Bronchial epithelial cell (primary cell): Measurements from ENCODE around the gene CCL27. TPM values are rescaled to one million over a fixed set of nuclear protein-coding genes. Genes with fewer than 3 reads are reported as not detected.

Experiments
- DNase-seq: peaks from one replicate; pipeline ENCODE4 v3.0.0-alpha.2; 2010; ENCODE audit warnings: low read depth
- FAIRE-seq: peaks from 2 replicates; lab custom pipeline; 2011; peaks lifted over from hg19 to GRCh38; lab: Jason Lieb, UNC
- H3K27me3 ChIP-seq: 2 replicates; pipeline ENCODE4 v1.5.1; 2011; ENCODE audit warnings: low read length; ENCODE audit not compliant: control insufficient read depth, insufficient read depth
- H3K36me3 ChIP-seq: 2 replicates; pipeline ENCODE4 v1.5.1; 2011; ENCODE audit warnings: low read length; ENCODE audit not compliant: control insufficient read depth, insufficient read depth
- H3K4me3 ChIP-seq: 2 replicates; pipeline ENCODE4 v1.5.1; 2011; ENCODE audit warnings: mild to moderate bottlenecking, low read depth, low read length, control low read depth
- total RNA-seq: library from RNA; depleted of rRNA; stranded (reverse); fragments of >200 nt; gene quantifications from 2 replicates; pipeline ENCODE4 v1.2.1, GENCODE V29; 2014
- TF ChIP-seq, protein P1 (sequence below): IDR thresholded peaks from 2 replicates; pipeline ENCODE4 v1.5.1; 2011; ENCODE audit warnings: mild to moderate bottlenecking, moderate library complexity, low read length, control low read depth, inconsistent platforms; ENCODE audit not compliant: insufficient read depth, severe bottlenecking

Gene CCL27
- total RNA-seq, 1 donor from 2014 or later = 0.26 TPM

DNA sequence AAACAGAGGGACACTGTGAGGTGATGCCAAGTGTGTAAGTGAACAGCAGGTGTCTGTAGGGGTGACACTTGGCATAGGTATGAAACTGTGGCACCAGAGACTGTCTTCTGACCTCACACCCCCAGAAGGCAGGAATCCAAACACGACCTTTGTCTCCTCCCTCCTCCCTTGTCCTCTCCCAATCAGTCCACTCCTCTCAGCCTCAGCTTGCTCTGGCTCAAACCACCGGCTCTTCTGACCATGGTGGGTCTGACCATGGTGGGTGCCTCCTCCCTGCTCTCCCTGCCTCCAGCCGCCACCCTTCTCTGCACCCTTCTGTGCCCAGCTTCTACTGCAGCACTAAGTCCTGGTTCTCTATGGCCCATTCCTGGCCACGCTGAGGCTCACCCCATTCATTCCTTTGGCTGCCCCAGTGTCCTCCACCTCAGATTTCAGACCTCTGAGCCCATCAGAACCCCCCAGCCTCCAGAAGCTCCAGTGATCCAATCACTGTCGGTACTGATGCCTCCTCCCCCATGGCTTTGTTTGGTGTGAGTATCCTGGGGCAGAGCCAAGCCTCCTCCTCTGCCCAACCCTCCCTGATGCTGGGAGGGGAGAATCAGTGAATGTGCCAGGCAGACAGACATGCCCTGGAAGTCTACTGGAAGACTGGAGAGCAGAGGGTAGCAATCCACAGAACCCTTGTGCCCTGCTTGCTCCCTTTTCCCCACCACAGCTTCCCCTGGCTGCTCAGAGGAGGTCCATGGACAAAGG lies 31.9 kb downstream of the CCL27 start:
- peaks cover 35% of the 10 kb centered on the region for H3K27me3 ChIP-seq
- FAIRE-seq (peak; percentile 66), DNase-seq (peak; percentile 37)

DNA sequence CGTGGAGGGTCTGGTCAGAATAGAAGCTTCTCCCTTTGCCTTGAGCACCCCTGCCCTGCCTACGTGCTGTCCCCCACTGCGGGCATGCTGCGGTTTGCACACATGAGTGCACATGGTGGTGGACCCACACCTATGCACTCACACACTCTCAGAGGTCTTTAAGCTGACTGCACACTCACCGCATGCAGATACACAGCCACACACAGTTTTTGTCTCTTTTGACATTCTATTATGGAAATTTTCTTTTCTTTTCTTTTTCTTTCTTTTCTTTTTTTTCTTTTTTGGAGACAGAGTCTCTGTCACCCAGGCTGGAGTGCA lies 33.0 kb downstream of the CCL27 start:
- H3K27me3 ChIP-seq = peaks cover 46% of the 10 kb centered on the region

More for the DNA sequence above, 31.9 kb downstream of the CCL27 start:
- no peak overlapping the region for H3K4me3 ChIP-seq
- peaks cover 3% of the 10 kb centered on the region for H3K36me3 ChIP-seq
- TF ChIP-seq, protein P1, sequence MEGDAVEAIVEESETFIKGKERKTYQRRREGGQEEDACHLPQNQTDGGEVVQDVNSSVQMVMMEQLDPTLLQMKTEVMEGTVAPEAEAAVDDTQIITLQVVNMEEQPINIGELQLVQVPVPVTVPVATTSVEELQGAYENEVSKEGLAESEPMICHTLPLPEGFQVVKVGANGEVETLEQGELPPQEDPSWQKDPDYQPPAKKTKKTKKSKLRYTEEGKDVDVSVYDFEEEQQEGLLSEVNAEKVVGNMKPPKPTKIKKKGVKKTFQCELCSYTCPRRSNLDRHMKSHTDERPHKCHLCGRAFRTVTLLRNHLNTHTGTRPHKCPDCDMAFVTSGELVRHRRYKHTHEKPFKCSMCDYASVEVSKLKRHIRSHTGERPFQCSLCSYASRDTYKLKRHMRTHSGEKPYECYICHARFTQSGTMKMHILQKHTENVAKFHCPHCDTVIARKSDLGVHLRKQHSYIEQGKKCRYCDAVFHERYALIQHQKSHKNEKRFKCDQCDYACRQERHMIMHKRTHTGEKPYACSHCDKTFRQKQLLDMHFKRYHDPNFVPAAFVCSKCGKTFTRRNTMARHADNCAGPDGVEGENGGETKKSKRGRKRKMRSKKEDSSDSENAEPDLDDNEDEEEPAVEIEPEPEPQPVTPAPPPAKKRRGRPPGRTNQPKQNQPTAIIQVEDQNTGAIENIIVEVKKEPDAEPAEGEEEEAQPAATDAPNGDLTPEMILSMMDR = no peak

DNA sequence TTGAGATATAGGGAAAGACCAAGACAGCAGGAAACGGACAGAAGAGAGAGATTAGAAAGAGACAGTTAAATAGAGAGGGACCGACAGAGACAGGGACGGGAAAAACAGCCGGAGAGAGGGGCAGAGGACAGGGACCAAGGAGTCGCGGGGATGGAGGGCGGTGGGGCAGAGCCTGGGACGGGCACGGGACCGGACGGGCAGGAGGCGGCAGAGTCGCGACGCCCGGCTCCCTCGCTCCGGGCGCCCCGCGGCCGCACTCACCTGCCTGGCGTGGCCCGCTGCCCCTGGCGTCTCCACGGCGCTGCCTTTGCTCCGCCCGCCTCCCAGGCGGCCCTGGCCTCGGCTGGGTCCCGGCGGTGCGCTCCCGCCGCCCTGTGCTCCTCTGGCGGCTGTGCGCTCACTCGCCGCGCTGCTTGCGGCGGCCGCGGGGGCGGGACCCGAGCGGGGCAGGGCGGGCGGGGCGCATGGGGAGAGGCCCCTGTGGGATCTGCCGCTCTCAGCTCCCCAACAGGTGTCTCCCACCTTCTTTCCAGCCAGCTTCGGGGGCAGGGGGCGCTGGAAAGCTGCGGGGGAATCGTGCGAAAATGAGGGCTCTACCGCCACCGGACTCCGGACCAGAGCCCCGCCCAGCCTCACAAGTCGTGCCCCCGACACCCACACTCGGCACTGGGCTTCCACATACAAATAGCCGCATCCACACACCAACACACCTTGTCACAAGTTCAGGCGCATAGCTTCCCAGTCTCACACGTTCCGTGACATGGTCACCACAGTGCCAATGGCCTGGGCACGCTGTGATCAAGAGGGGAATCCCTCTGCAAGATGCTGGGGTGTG lies 33.6 kb downstream of the CCL27 start, which contains the start of gene ARID3C:
ARID3C (minus strand) TSS at position 411 of the 835 bp plus-strand sequence. CDS start 1,052 bp downstream, outside the sequence.
- Histone ChIP-seq H3K27me3 (peaks cover 50% of the 10 kb centered on the region), H3K4me3 (peak within 1 kb of the TSS; percentile 22), H3K36me3 (no peaks in the 10 kb centered on the region)
- TF ChIP-seq, protein P1 = no peak
- DNase-seq (no peak), FAIRE-seq (no peak)

More for the DNA sequence above, 33.0 kb downstream of the CCL27 start:
- Histone ChIP-seq H3K4me3 (no peak overlapping the region), H3K36me3 (no peaks in the 10 kb centered on the region)
- DNase-seq = no peak
- TF ChIP-seq, protein P1 = no peak
- FAIRE-seq = no peak

DNA sequence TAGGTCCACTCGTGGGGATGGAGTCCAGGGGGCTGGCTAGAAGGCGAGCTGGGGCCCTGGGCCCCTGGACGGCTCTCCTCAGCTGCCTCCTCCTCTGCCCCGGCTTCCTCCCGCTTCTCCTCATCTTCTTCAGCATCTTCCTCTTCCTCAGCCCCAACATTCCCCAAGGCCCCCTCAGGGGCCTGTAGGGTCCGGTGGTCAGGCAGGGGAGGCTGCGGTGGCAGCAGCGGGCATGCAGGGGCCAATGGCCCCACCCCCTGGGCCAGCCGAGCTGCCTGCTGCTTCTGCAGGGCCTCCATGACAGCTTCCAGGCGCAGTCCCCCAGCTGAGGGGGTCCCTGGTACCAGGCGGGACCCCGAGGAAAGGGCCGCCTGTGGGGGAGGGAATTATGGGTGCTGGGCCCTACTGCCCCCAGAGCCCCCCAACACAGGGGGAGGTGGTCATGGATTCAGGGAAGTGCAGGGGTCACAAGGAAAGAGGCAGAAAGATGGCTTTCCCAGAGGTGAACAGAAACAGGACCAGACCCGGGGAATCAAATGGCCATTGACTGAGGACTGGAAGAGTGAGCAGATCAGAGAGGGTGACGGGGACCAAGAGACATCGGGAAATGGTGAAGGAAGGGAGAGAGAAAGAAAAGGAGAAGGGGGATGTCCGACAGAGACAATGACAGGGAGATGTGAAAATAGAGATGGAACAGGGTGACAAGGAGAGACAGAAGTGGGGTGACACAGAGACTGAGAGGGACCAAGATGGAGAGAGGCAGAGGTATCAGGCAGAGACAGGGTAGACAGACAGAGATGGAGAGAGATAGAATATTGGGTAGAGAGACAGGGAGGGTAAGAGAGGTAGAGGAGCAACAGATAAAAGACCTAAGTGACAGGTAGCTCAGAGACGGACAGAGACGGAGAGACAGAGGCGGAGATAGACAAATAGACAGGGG lies 34.5 kb downstream of the CCL27 start:
- peaks cover 55% of the 10 kb centered on the region for H3K27me3 ChIP-seq
- no peak for FAIRE-seq
- H3K4me3 ChIP-seq = no peak overlapping the region
- TF ChIP-seq, protein P1 = no peak
- DNase-seq = no peak
- H3K36me3 ChIP-seq = no peaks in the 10 kb centered on the region

DNA sequence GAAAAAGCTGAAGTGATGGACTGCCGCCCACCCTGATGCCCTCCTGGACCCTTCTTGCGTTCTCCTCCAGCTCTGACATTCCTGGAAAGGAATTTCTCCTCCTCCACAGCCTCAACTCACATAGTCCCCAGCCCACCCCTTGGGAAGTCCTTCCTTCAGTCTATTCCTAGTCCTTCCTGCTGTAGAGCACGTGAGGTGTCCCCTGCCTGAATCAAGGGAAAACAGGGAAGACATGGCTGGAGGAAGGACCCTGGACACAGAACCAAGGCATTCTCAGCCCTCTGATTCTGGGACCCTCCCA lies 37.3 kb downstream of the CCL27 start:
- TF ChIP-seq, protein P1 = no peak
- H3K27me3 ChIP-seq = peaks cover 53% of the 10 kb centered on the region
- H3K4me3 ChIP-seq = no peak overlapping the region
- DNase-seq = no peak
- no peaks in the 10 kb centered on the region for H3K36me3 ChIP-seq
- no peak for FAIRE-seq
